ENCODE measurements around the gene ADAMTSL1.

DNA sequence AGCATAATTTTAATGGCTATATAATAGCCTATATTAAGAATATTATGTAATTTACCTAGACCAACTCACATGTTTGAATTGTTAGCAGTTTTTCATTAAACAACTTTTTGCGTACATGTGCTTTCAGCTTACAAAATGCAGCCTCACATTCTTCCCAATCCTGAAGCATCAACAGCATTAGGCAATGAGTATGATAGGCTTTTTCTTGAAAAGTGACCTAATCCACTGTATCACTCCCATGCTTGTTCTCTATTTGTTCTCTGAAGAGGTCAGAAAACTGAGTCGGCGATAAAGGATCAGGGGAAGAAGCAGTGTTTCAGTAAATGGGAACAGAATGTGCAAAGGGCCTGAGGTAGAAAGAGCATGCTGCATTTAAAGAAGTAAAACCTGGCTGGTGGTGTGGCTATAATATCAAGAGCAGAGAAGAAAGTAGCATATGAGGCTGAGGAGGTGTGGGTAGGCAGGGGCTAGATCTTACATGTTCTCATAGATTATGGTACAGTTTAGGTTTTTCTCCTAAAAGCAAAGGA is 346.7 kb downstream of the ADAMTSL1 start:
- TF ChIP-seq, protein P1, sequence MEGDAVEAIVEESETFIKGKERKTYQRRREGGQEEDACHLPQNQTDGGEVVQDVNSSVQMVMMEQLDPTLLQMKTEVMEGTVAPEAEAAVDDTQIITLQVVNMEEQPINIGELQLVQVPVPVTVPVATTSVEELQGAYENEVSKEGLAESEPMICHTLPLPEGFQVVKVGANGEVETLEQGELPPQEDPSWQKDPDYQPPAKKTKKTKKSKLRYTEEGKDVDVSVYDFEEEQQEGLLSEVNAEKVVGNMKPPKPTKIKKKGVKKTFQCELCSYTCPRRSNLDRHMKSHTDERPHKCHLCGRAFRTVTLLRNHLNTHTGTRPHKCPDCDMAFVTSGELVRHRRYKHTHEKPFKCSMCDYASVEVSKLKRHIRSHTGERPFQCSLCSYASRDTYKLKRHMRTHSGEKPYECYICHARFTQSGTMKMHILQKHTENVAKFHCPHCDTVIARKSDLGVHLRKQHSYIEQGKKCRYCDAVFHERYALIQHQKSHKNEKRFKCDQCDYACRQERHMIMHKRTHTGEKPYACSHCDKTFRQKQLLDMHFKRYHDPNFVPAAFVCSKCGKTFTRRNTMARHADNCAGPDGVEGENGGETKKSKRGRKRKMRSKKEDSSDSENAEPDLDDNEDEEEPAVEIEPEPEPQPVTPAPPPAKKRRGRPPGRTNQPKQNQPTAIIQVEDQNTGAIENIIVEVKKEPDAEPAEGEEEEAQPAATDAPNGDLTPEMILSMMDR (conservative IDR thresholded peaks at IDR 0.05 in 1 of 2, IDR thresholded peaks at IDR 0.05 in 1 of 2; ENCODE audit: extremely low read depth in 1 of 2, insufficient read depth in 1 of 2, low read depth in 1 of 2, low read length in 2 of 2) = no peak
- TF ChIP-seq EZH2 (IDR thresholded peaks at IDR 0.05; ENCODE audit: borderline replicate concordance, low read length) = no peak

All from mammary epithelial cell (primary cell).